Endothelial cell of umbilical vein (primary cell): Measurements from ENCODE around the gene TRPC4AP. TPM values are rescaled to one million over a fixed set of nuclear protein-coding genes. Genes with fewer than 3 reads are reported as not detected.

Experiments
- BruUV-seq: library from RNA; stranded (reverse); fragments of 400-500 nt; replicated peaks from 2 replicates; lab custom pipeline; 2021; lab: Mats Ljungman, UMichigan
- CTCF ChIA-PET: fragments of 300-600, 350-600 bp; sonication (Branson Sonifier 250); formaldehyde crosslinking; loops from one replicate; lab custom pipeline; 2021; ENCODE audit warnings: antibody characterized with exemption, inconsistent platforms; lab: Charles Lee
- POLR2A ChIA-PET: fragments of 300-600, 350-600 bp; sonication (Branson Sonifier 250); formaldehyde crosslinking; loops from one replicate; lab custom pipeline; 2021; ENCODE audit warnings: antibody characterized with exemption, inconsistent platforms; lab: Charles Lee
- DNase-seq: peaks from one replicate; pipeline ENCODE4 v3.0.0-alpha.2; 2011; ENCODE audit warnings: low read depth, low spot score
- FAIRE-seq: peaks from 2 replicates; lab custom pipeline; 2011; peaks lifted over from hg19 to GRCh38; lab: Jason Lieb, UNC
- H2AFZ ChIP-seq: 2 replicates; pipeline ENCODE4 v1.6.0; 2012; ENCODE audit warnings: low read depth, low read length, control low read depth, inconsistent platforms
- H3K27ac ChIP-seq: 2 replicates; pipeline ENCODE4 v1.5.1; 2011; ENCODE audit warnings: low read depth, mild to moderate bottlenecking, control low read depth, low read length, moderate library complexity; ENCODE audit not compliant: insufficient read depth
- H3K27me3 ChIP-seq, 2 experiments: 2 replicates each; pipeline versions ENCODE4 v1.6.0 to v1.6.1; 2011; ENCODE audit warnings: low read length in 2 of 2, mixed read lengths in 1 of 2; ENCODE audit not compliant: control insufficient read depth in 2 of 2, insufficient read depth in 2 of 2
- H3K36me3 ChIP-seq, 2 experiments: 2 replicates in 1 of 2; 3 replicates in 1 of 2; pipeline ENCODE4 v1.5.1; 2011; ENCODE audit warnings: low read length in 2 of 2, mild to moderate bottlenecking in 1 of 2, moderate library complexity in 1 of 2; ENCODE audit not compliant: control insufficient read depth in 2 of 2, insufficient read depth in 2 of 2; ENCODE audit errors: extremely low read depth in 1 of 2
- H3K4me1 ChIP-seq: 3 replicates; pipeline ENCODE4 v1.5.1; 2011; ENCODE audit warnings: mild to moderate bottlenecking, low read length; ENCODE audit not compliant: control insufficient read depth, insufficient read depth; ENCODE audit errors: extremely low read depth
- H3K4me2 ChIP-seq: 2 replicates; pipeline ENCODE4 v1.6.1; 2011; ENCODE audit warnings: low read length, control low read depth, mixed read lengths; ENCODE audit not compliant: insufficient read depth
- H3K4me3 ChIP-seq, 3 experiments: fragments of 200-600 bp in 1 of 3; sonication (generic), shearing (Covaris generic) in 1 of 3; replicated peaks in 1 of 3; 2 replicates each; pipeline ENCODE4 v1.5.1; 2011 to 2016; ENCODE audit warnings: control low read depth in 3 of 3, low read length in 3 of 3, mild to moderate bottlenecking in 2 of 3, inconsistent platforms in 1 of 3, low read depth in 1 of 3, moderate library complexity in 1 of 3; ENCODE audit not compliant: insufficient read depth in 1 of 3
- H3K79me2 ChIP-seq: 2 replicates; pipeline ENCODE4 v1.6.0; 2012; ENCODE audit warnings: low read length, inconsistent platforms; ENCODE audit not compliant: control insufficient read depth, insufficient read depth
- H3K9ac ChIP-seq: replicated peaks from 2 replicates; pipeline ENCODE3; 2011; ENCODE audit warnings: low read length, control low read depth; ENCODE audit not compliant: insufficient read depth; ENCODE audit errors: extremely low read depth
- H3K9me1 ChIP-seq: replicated peaks from 3 replicates; pipeline ENCODE4 v1.6.0; 2011; ENCODE audit warnings: mild to moderate bottlenecking, low read length; ENCODE audit not compliant: control insufficient read depth, insufficient read depth; ENCODE audit errors: extremely low read depth
- H3K9me3 ChIP-seq: replicated peaks from 2 replicates; pipeline ENCODE4 v1.5.1; 2012; ENCODE audit warnings: low read length, inconsistent platforms; ENCODE audit not compliant: control insufficient read depth, insufficient read depth
- H4K20me1 ChIP-seq: replicated peaks from 2 replicates; pipeline ENCODE3; 2011; ENCODE audit warnings: mild to moderate bottlenecking, low read length; ENCODE audit not compliant: control insufficient read depth, insufficient read depth; ENCODE audit errors: extremely low read depth
- CTCF ChIP-seq, 2 donors: IDR thresholded peaks; 1 replicate in 1 of 2; 2 replicates in 1 of 2; pipeline ENCODE4 v1.5.1; 2011; ENCODE audit warnings: low read length in 2 of 2, mild to moderate bottlenecking in 2 of 2, moderate library complexity in 2 of 2, control low read depth in 1 of 2, inconsistent platforms in 1 of 2, low read depth in 1 of 2; ENCODE audit not compliant: insufficient read depth in 1 of 2; ENCODE audit errors: extremely low read depth in 1 of 2
- EZH2 ChIP-seq: IDR thresholded peaks from 2 replicates; pipeline ENCODE4 v1.6.1; 2012; ENCODE audit warnings: borderline replicate concordance, low read depth, mild to moderate bottlenecking, moderate library complexity, low read length, inconsistent platforms; ENCODE audit not compliant: severe bottlenecking
- FOS ChIP-seq: IDR thresholded peaks from 2 replicates; pipeline ENCODE4 v1.6.1; 2011; ENCODE audit warnings: mild to moderate bottlenecking, low read length, moderate library complexity, borderline replicate concordance; ENCODE audit not compliant: insufficient read depth
- GATA2 ChIP-seq: IDR thresholded peaks from 2 replicates; pipeline ENCODE4 v1.7.0; 2011; ENCODE audit warnings: low read depth, mild to moderate bottlenecking, moderate library complexity, mixed read lengths, low read length; ENCODE audit not compliant: insufficient read length, insufficient read depth
- JUN ChIP-seq: IDR thresholded peaks from 2 replicates; pipeline ENCODE4 v1.6.1; 2011; ENCODE audit warnings: borderline replicate concordance, low read depth; ENCODE audit not compliant: insufficient read length, insufficient read depth
- MAX ChIP-seq: IDR thresholded peaks from 2 replicates; pipeline ENCODE4 v1.6.1; 2011; ENCODE audit not compliant: insufficient read depth, insufficient read length
- MYC ChIP-seq: IDR thresholded peaks from one replicate; pipeline ENCODE4 v1.6.1; 2011; ENCODE audit warnings: mild to moderate bottlenecking, low read depth, low read length
- POLR2A ChIP-seq: IDR thresholded peaks from 2 replicates; pipeline ENCODE4 v1.6.1; 2012; ENCODE audit warnings: low read depth, mild to moderate bottlenecking, control low read depth, low read length
- POLR2AphosphoS5 ChIP-seq: IDR thresholded peaks from 2 replicates; pipeline ENCODE4 v1.6.1; 2012; ENCODE audit warnings: low read depth, mild to moderate bottlenecking, control low read depth, low read length, moderate library complexity; ENCODE audit not compliant: insufficient read depth
- dilution Hi-C: fragments of 300-500 bp; cut with MboI; formaldehyde crosslinking; loops from one replicate; pipeline ENCODE4 v1.15.0; 2019; ENCODE audit warnings: low sequenced_read_pairs; ENCODE audit not compliant: extremely low pct_ligation_motif_present
- intact Hi-C: fragments of 100-400 bp; cut with micrococcal nuclease; formaldehyde crosslinking; loops from one replicate; pipeline ENCODE4 v1.10.0; 2022
- polyA plus RNA-seq, 4 experiments: library from polyadenylated mRNA; depleted of rRNA in 3 of 4; stranded (reverse) in 3 of 4; unstranded in 1 of 4; fragments of >200 nt; gene quantifications; 2 replicates each; pipeline versions ENCODE4 v1.2.1 to v1.2.3, GENCODE V29; 2011 to 2012; ENCODE audit warnings: missing spikeins in 1 of 4
- total RNA-seq: library from RNA; stranded (reverse); gene quantifications from 2 replicates; pipeline ENCODE4 v1.2.3, GENCODE V29; 2021

The TRPC4AP gene
- total and polyA plus RNA-seq, 2 donors (not counting 3 experiments of a cell fraction or from before 2014, with no cell fraction given), result 89.0 to 103 TPM

- FAIRE-seq, result no peak
- ChIA-PET POLR2A (no interaction called here), CTCF (interaction anchor here (1.6 to 3.4 kb wide), 2 partner anchors 98 to 125 kb away, joined by 3 to 26 read pairs; partner anchors contain the start of gene GGT7)
These were observed 94.2 kb downstream of the TRPC4AP start for GRCh38 chr20:34998331-34998950.

More at GRCh38 chr20:34998331-34998950, 94.2 kb downstream of the TRPC4AP start:
- Histone ChIP-seq H3K27ac (no peak overlapping the region), H3K79me2 (no peaks in the 10 kb centered on the region), H3K9ac (no peak overlapping the region), H3K4me2 (no peak overlapping the region), H3K4me1 (no peaks in the 10 kb centered on the region), H3K9me1 (no peaks in the 10 kb centered on the region), H3K27me3 (no peaks in the 10 kb centered on the region), H4K20me1 (no peaks in the 10 kb centered on the region), H3K4me3 (no peak overlapping the region), H3K9me3 (no peaks in the 10 kb centered on the region), H3K36me3 (peaks cover 3 to 68% of the 10 kb centered on the region in 2 experiments), H2AFZ (no peak overlapping the region)
- no peak for DNase-seq
- no TSS peak for BruUV-seq
- dilution Hi-C loops (no loop called here), intact Hi-C loops (no loop called here)
- TF ChIP-seq MAX (no peak), FOS (no peak), MYC (no peak), CTCF (IDR thresholded peaks at IDR 0.05; ENCODE audit: extremely low read depth in 1 of 2, insufficient read depth in 1 of 2, low read depth in 1 of 2, low read length in 2 of 2) (no peak), JUN (no peak), GATA2 (no peak), POLR2AphosphoS5 (no peak), EZH2 (no peak), POLR2A (no peak)
